WTC11 (cell line): ENCODE data around the gene HDAC10. TPM values are rescaled to one million over a fixed set of nuclear protein-coding genes. Genes with fewer than 3 reads are reported as not detected.
A peak's percentile ranks its signal among the peaks of the same experiment; 100 is the strongest.

Source experiments
- ATAC-seq: fragments of 200-7000 bp; cut with Tn5 transposase; 2 replicates; pipeline ENCODE4 v1.10.0; 2021; ENCODE audit warnings: mild to moderate bottlenecking, moderate library complexity
- CTCF ChIA-PET: fragments of 300-600 bp; sonication (Branson Sonifier 250); formaldehyde crosslinking; loops from one replicate; lab custom pipeline; 2021; ENCODE audit warnings: antibody characterized with exemption; lab: Charles Lee
- POLR2A ChIA-PET: fragments of 350-600 bp; sonication (Branson Sonifier 250); formaldehyde crosslinking; loops from one replicate; lab custom pipeline; 2021; ENCODE audit warnings: antibody characterized with exemption; lab: Charles Lee
- DNase-seq: peaks from one replicate; pipeline ENCODE4 v3.0.0; 2021; ENCODE audit warnings: low spot score
- H3K27ac Mint-ChIP-seq: 2 replicates; pipeline ENCODE4 v1.8.0; 2021; ENCODE audit warnings: mixed read lengths
- H3K27me3 Mint-ChIP-seq: 2 replicates; pipeline ENCODE4 v1.8.0; 2021; ENCODE audit warnings: low read depth, mild to moderate bottlenecking, moderate library complexity, mixed read lengths
- H3K36me3 Mint-ChIP-seq: 2 replicates; pipeline ENCODE4 v1.8.0; 2021; ENCODE audit warnings: mixed read lengths
- H3K4me1 Mint-ChIP-seq: 2 replicates; pipeline ENCODE4 v1.8.0; 2022; ENCODE audit warnings: mixed read lengths
- H3K4me3 Mint-ChIP-seq: 2 replicates; pipeline ENCODE4 v1.8.0; 2021; ENCODE audit warnings: mild to moderate bottlenecking, moderate library complexity, mixed read lengths
- H3K9me3 Mint-ChIP-seq: 2 replicates; pipeline ENCODE4 v1.8.0; 2021; ENCODE audit warnings: mixed read lengths
- AFF4 ChIP-seq: sonication (generic); formaldehyde crosslinking; IDR thresholded peaks from 2 replicates; pipeline ENCODE4 v1.8.1; 2023; ENCODE audit warnings: mild to moderate bottlenecking, missing genetic modification reagents, borderline replicate concordance
- AR ChIP-seq: fragments of 250-450 bp; sonication (Bioruptor Pico); IDR thresholded peaks from 2 replicates; pipeline ENCODE4 v1.9.0; 2021; ENCODE audit warnings: mild to moderate bottlenecking
- E2F1 ChIP-seq: sonication (generic); formaldehyde crosslinking; IDR thresholded peaks from 2 replicates; pipeline ENCODE4 v1.8.0; 2022; ENCODE audit warnings: mild to moderate bottlenecking, missing genetic modification reagents
- E2F4 ChIP-seq: sonication (generic); formaldehyde crosslinking; IDR thresholded peaks from 2 replicates; pipeline ENCODE4 v1.8.1; 2022; ENCODE audit warnings: low read depth, mild to moderate bottlenecking, moderate library complexity, missing genetic modification reagents, borderline replicate concordance
- ERG ChIP-seq: fragments of 250-450 bp; sonication (Bioruptor Pico); IDR thresholded peaks from 2 replicates; pipeline ENCODE4 v1.8.0; 2021; ENCODE audit warnings: mild to moderate bottlenecking
- ETV6 ChIP-seq: sonication (generic); formaldehyde crosslinking; IDR thresholded peaks from 2 replicates; pipeline ENCODE4 v1.8.1; 2022; ENCODE audit warnings: mild to moderate bottlenecking, missing genetic modification reagents
- KAT7 ChIP-seq: sonication (generic); formaldehyde crosslinking; IDR thresholded peaks from 2 replicates; pipeline ENCODE4 v1.8.1; 2023; ENCODE audit warnings: missing genetic modification reagents, mild to moderate bottlenecking, borderline replicate concordance
- MXD4 ChIP-seq: fragments of 250-450 bp; sonication (Bioruptor Pico); IDR thresholded peaks from 2 replicates; pipeline ENCODE4 v1.8.0; 2021; ENCODE audit warnings: mild to moderate bottlenecking, moderate library complexity, borderline replicate concordance
- NFATC4 ChIP-seq: fragments of 250-450 bp; sonication (Bioruptor Pico); IDR thresholded peaks from 2 replicates; pipeline ENCODE4 v1.9.0; 2021; ENCODE audit warnings: mild to moderate bottlenecking
- NR2C2 ChIP-seq: sonication (generic); formaldehyde crosslinking; IDR thresholded peaks from 2 replicates; pipeline ENCODE4 v1.8.0; 2022; ENCODE audit warnings: mild to moderate bottlenecking, missing genetic modification reagents
- PRDM15 ChIP-seq: sonication (generic); formaldehyde crosslinking; IDR thresholded peaks from 2 replicates; pipeline ENCODE4 v1.8.0; 2022; ENCODE audit warnings: missing genetic modification reagents
- PREB ChIP-seq: sonication (generic); formaldehyde crosslinking; IDR thresholded peaks from 2 replicates; pipeline ENCODE4 v1.8.1; 2022; ENCODE audit warnings: mild to moderate bottlenecking, missing genetic modification reagents, moderate library complexity, borderline replicate concordance
- USF2 ChIP-seq: sonication (generic); formaldehyde crosslinking; IDR thresholded peaks from 2 replicates; pipeline ENCODE4 v1.8.1; 2023; ENCODE audit warnings: mild to moderate bottlenecking, missing genetic modification reagents, moderate library complexity
- ZNF671 ChIP-seq: fragments of 250-450 bp; sonication (Bioruptor Pico); IDR thresholded peaks from 2 replicates; pipeline ENCODE4 v1.8.0; 2021; ENCODE audit warnings: mild to moderate bottlenecking
- total RNA-seq: library from RNA; stranded (reverse); gene quantifications from 3 replicates; pipeline ENCODE4 v1.2.3, GENCODE V29; 2021

HDAC10 gene
- total RNA-seq, 1 experiment from 2014 or later = 40.9 TPM

- Mint-ChIP-seq H3K4me1 (peaks cover 29% of the 10 kb centered on the region), H3K27ac (no peak overlapping the region), H3K27me3 (no peaks in the 10 kb centered on the region), H3K4me3 (peak overlapping the region; percentile 61), H3K36me3 (no peaks in the 10 kb centered on the region), H3K9me3 (no peaks in the 10 kb centered on the region)
- ATAC-seq (no peak), DNase-seq (no peak)
- no peak for TF ChIP-seq AFF4 (CRISPR knock-in tag)
- no peak for TF ChIP-seq ZNF671 (CRISPR knock-in tag)
- no peak for TF ChIP-seq ETV6 (CRISPR knock-in tag)
- TF ChIP-seq NFATC4 (CRISPR knock-in tag) = no peak
- TF ChIP-seq ERG = no peak
- no peak for TF ChIP-seq KAT7 (CRISPR knock-in tag)
- no peak for TF ChIP-seq NR2C2
- TF ChIP-seq PREB (CRISPR knock-in tag) = no peak
- TF ChIP-seq USF2 (CRISPR knock-in tag) = no peak
- ChIA-PET POLR2A (interaction anchor here (0.9 kb wide), 1 partner anchor 43 kb away, joined by 3 read pairs; no protein-coding TSS in a partner anchor), CTCF (interaction anchor here (0.5 to 2.6 kb wide), 7 partner anchors 28 to 200 kb away, joined by 3 to 18 read pairs (median 4); partner anchors contain the start of gene DENND6B)
Measured at GRCh38 chr22:50298937-50299784, 48.1 kb upstream of the HDAC10 start.

GRCh38 chr22:50298266-50298637 is 47.2 kb upstream of the HDAC10 start:
- ChIA-PET CTCF (interaction anchor here (1.1 to 1.4 kb wide), 2 partner anchors 44 to 61 kb away, joined by 3 to 4 read pairs; no protein-coding TSS in a partner anchor), POLR2A (interaction anchor here (0.9 kb wide), 1 partner anchor 44 kb away, joined by 3 read pairs; no protein-coding TSS in a partner anchor)
- Mint-ChIP-seq H3K4me3 (no peak overlapping the region), H3K9me3 (no peaks in the 10 kb centered on the region), H3K4me1 (peaks cover 26% of the 10 kb centered on the region), H3K36me3 (no peaks in the 10 kb centered on the region), H3K27me3 (no peaks in the 10 kb centered on the region), H3K27ac (no peak overlapping the region)
- no peak for ATAC-seq
- DNase-seq = no peak
- no peak for TF ChIP-seq E2F1 (CRISPR knock-in tag)
- no peak for TF ChIP-seq MXD4 (CRISPR knock-in tag)
- no peak for TF ChIP-seq E2F4
- TF ChIP-seq PRDM15 (CRISPR knock-in tag) = no peak
- TF ChIP-seq AR = no peak
